ENCODE results near the gene GEN1.

Gene GEN1

GRCh38 chr2:17803497-17803896 is 49.6 kb downstream of the GEN1 start:
- no peaks in the 10 kb centered on the region; the same call in 1 of the 2 replicates for H3K4me1 ChIP-seq (ENCODE audit: low read length)
- no peak overlapping the region for H3K4me2 ChIP-seq (ENCODE audit: low read depth, low read length)

DNA sequence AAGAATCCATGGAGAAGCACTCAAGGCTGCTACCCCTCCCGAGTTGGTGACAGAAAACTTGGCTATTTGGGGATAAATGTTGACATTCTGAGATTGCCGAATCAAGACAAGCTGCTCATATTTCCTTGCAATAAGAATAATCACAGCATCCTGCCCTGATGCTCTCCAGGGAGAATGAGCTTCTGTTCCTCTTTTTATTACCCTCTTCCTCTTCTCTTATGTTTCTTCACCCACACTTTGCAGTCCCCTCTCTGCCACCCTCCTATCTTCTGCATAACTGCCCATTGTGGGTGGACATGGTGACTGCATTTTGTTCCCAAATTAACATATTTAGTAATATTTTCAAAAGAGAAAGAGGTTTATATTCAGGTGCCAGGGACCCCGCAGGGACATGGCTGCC is 50.4 kb downstream of the GEN1 start:
- Histone ChIP-seq H2AFZ (ENCODE audit: low read length) (no peak overlapping the region), H3K27ac (ENCODE audit: low read length) (no peak overlapping the region)
- TF ChIP-seq, protein P1, sequence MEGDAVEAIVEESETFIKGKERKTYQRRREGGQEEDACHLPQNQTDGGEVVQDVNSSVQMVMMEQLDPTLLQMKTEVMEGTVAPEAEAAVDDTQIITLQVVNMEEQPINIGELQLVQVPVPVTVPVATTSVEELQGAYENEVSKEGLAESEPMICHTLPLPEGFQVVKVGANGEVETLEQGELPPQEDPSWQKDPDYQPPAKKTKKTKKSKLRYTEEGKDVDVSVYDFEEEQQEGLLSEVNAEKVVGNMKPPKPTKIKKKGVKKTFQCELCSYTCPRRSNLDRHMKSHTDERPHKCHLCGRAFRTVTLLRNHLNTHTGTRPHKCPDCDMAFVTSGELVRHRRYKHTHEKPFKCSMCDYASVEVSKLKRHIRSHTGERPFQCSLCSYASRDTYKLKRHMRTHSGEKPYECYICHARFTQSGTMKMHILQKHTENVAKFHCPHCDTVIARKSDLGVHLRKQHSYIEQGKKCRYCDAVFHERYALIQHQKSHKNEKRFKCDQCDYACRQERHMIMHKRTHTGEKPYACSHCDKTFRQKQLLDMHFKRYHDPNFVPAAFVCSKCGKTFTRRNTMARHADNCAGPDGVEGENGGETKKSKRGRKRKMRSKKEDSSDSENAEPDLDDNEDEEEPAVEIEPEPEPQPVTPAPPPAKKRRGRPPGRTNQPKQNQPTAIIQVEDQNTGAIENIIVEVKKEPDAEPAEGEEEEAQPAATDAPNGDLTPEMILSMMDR (IDR thresholded peaks at IDR 0.05; ENCODE audit: low read length), result no peak
- TF ChIP-seq EZH2phosphoT487 (IDR thresholded peaks at IDR 0.05; ENCODE audit: low read length) (no peak), EZH2 (optimal IDR thresholded peaks at IDR 0.05; ENCODE audit: low read depth, low read length) (no peak)

More at GRCh38 chr2:17803497-17803896, 49.6 kb downstream of the GEN1 start:
- no peak overlapping the region for H3K9ac ChIP-seq (ENCODE audit: low read length)
- H3K4me3 ChIP-seq (ENCODE audit: low read length), result no peak overlapping the region
- no peak for DNase-seq
- no peaks in the 10 kb centered on the region for H3K79me2 ChIP-seq (ENCODE audit: low read length)
- H3F3A ChIP-seq (ENCODE audit: insufficient read depth, low read length), result no peaks in the 10 kb centered on the region
- H3K36me3 ChIP-seq (replicated peaks; ENCODE audit: insufficient read depth, low read length), result no peaks in the 10 kb centered on the region
- no peak overlapping the region for H3K27ac ChIP-seq (ENCODE audit: low read length)
- no peaks in the 10 kb centered on the region for H3K9me3 ChIP-seq (replicated peaks; ENCODE audit: insufficient read depth, low read length)
- no peak overlapping the region for H2AFZ ChIP-seq (ENCODE audit: low read length)
- no peak for TF ChIP-seq EZH2phosphoT487 (IDR thresholded peaks at IDR 0.05; ENCODE audit: low read length)
- TF ChIP-seq EZH2 (optimal IDR thresholded peaks at IDR 0.05; ENCODE audit: low read depth, low read length), result no peak
- TF ChIP-seq, protein P1 (IDR thresholded peaks at IDR 0.05; ENCODE audit: low read length), result no peak
- no peaks in the 10 kb centered on the region for H3K27me3 ChIP-seq (replicated peaks; ENCODE audit: insufficient read depth, low read length)
- H3K9me2 ChIP-seq (replicated peaks; ENCODE audit: insufficient read depth, low read length), result no peaks in the 10 kb centered on the region
- H4K20me1 ChIP-seq (ENCODE audit: insufficient read depth, low read length), result no peaks in the 10 kb centered on the region

DNA sequence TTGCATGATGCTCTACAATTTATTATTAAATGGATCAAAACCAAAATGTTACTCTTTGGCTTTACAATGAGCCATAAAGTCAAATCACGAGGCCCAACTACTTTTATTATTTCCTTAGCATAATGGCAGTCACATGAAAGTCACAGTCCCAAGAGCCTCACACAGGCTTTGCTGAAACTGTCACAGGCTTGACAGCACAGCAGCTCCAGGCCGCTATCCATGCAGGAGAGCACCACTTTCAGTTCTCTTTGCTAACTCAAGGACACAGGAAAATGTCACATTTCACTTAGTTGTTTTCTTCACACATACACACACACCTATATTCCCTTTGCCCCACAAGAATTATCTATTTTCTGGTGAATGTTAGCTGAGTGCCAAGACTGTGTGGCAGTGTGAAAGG is 51.2 kb downstream of the GEN1 start:
- no peaks in the 10 kb centered on the region for H4K20me1 ChIP-seq (ENCODE audit: insufficient read depth, low read length)
- no peaks in the 10 kb centered on the region for H3K27me3 ChIP-seq (replicated peaks; ENCODE audit: insufficient read depth, low read length)
- no peak overlapping the region for H3K9ac ChIP-seq (ENCODE audit: low read length)
- H3K36me3 ChIP-seq (replicated peaks; ENCODE audit: insufficient read depth, low read length), result no peaks in the 10 kb centered on the region
- no peak overlapping the region for H3K4me2 ChIP-seq (ENCODE audit: low read depth, low read length)
- no peak overlapping the region for H3K4me3 ChIP-seq (ENCODE audit: low read length)
- no peak overlapping the region for H3K27ac ChIP-seq (ENCODE audit: low read length)
- no peaks in the 10 kb centered on the region for H3K79me2 ChIP-seq (ENCODE audit: low read length)
- DNase-seq, result no peak
- H3K9me2 ChIP-seq (replicated peaks; ENCODE audit: insufficient read depth, low read length), result no peaks in the 10 kb centered on the region
- H3F3A ChIP-seq (ENCODE audit: insufficient read depth, low read length), result no peaks in the 10 kb centered on the region
- no peak overlapping the region for H2AFZ ChIP-seq (ENCODE audit: low read length)
- TF ChIP-seq EZH2phosphoT487 (IDR thresholded peaks at IDR 0.05; ENCODE audit: low read length) (no peak), EZH2 (optimal IDR thresholded peaks at IDR 0.05; ENCODE audit: low read depth, low read length) (no peak)
- TF ChIP-seq, protein P1 (IDR thresholded peaks at IDR 0.05; ENCODE audit: low read length), result no peak
- no peaks in the 10 kb centered on the region; the same call in 1 of the 2 replicates for H3K4me1 ChIP-seq (ENCODE audit: low read length)
- H3K9me3 ChIP-seq (replicated peaks; ENCODE audit: insufficient read depth, low read length), result no peaks in the 10 kb centered on the region

More for the DNA sequence above, 50.4 kb downstream of the GEN1 start:
- Histone ChIP-seq H3K9me2 (replicated peaks; ENCODE audit: insufficient read depth, low read length) (no peaks in the 10 kb centered on the region), H3K4me1 (ENCODE audit: low read length) (no peaks in the 10 kb centered on the region; the same call in 1 of the 2 replicates), H3K27me3 (replicated peaks; ENCODE audit: insufficient read depth, low read length) (no peaks in the 10 kb centered on the region), H3F3A (ENCODE audit: insufficient read depth, low read length) (no peaks in the 10 kb centered on the region), H3K79me2 (ENCODE audit: low read length) (no peaks in the 10 kb centered on the region), H3K9me3 (replicated peaks; ENCODE audit: insufficient read depth, low read length) (no peaks in the 10 kb centered on the region), H3K4me2 (ENCODE audit: low read depth, low read length) (no peak overlapping the region), H4K20me1 (ENCODE audit: insufficient read depth, low read length) (no peaks in the 10 kb centered on the region), H3K4me3 (ENCODE audit: low read length) (no peak overlapping the region), H3K36me3 (replicated peaks; ENCODE audit: insufficient read depth, low read length) (no peaks in the 10 kb centered on the region), H3K9ac (ENCODE audit: low read length) (no peak overlapping the region)
- DNase-seq, result no peak

Measured in MM.1S (cell line).